Right lobe of liver (tissue), 6 donors: Measurements from ENCODE around the gene PCDHGC3. TPM values are rescaled to one million over a fixed set of nuclear protein-coding genes. Genes with fewer than 3 reads are reported as not detected.

ENCODE experiments used
- ATAC-seq, 4 donors: fragments of 200-7000 bp; cut with Tn5 transposase; one replicate each; pipeline ENCODE4 v1.9.1; 2020; ENCODE audit warnings: mild to moderate bottlenecking in 4 of 4, moderate library complexity in 4 of 4
- DNase-seq, 3 donors: peaks; one replicate each; pipeline ENCODE4 v3.0.0-alpha.2; 2020
- H3K27ac ChIP-seq, 3 donors: fragments of 200-600 bp; one replicate each; pipeline ENCODE4 v1.8.0; 2022
- H3K27me3 ChIP-seq, 2 donors: fragments of 200-600 bp; one replicate each; pipeline ENCODE4 v1.8.0; 2022
- H3K36me3 ChIP-seq, 4 donors: fragments of 200-600 bp; sonication (generic) in 1 of 4; one replicate each; pipeline versions ENCODE4 v1.5.1 to v1.8.0; 2017 to 2022; ENCODE audit warnings: control low read depth in 1 of 4
- H3K4me1 ChIP-seq, 4 donors: fragments of 200-600 bp; sonication (generic) in 1 of 4; one replicate each; pipeline versions ENCODE4 v1.5.1 to v1.8.0; 2017 to 2022; ENCODE audit warnings: control low read depth in 1 of 4
- H3K4me3 ChIP-seq, 3 donors: fragments of 200-600 bp; one replicate each; pipeline ENCODE4 v1.8.0; 2022
- H3K9me3 ChIP-seq, 4 donors: fragments of 200-600 bp; sonication (generic) in 1 of 4; one replicate each; pipeline versions ENCODE4 v1.5.1 to v1.8.0; 2017 to 2022; ENCODE audit warnings: control low read depth in 1 of 4
- CTCF ChIP-seq, 4 donors: fragments of 200-600 bp in 3 of 4; fragments of 450-650 bp in 1 of 4; IDR thresholded peaks; one replicate each; pipeline versions ENCODE4 v1.5.1 to v1.8.0; 2016 to 2022; ENCODE audit warnings: antibody characterized with exemption in 4 of 4, mild to moderate bottlenecking in 2 of 4
- POLR2A ChIP-seq: fragments of 450-650 bp; IDR thresholded peaks from one replicate; pipeline ENCODE4 v1.6.1; 2017; ENCODE audit warnings: antibody characterized with exemption, mild to moderate bottlenecking
- WGBS: methylation state at CpG from one replicate; pipeline ENCODE4 v1.1.6; 2018; ENCODE audit warnings: low coverage, low lambda C conversion rate; ENCODE audit not compliant: insufficient coverage; ENCODE audit errors: missing lambda C conversion rate; 5-methylcytosine and 5-hydroxymethylcytosine counted together
- intact Hi-C, 2 donors: fragments of 100-400 bp; cut with DNase I; formaldehyde crosslinking; loops; one replicate each; pipeline versions ENCODE4 v1.11.2 to v1.14.1; 2022
- total RNA-seq, 6 experiments: library from RNA; depleted of rRNA in 2 of 6; stranded (reverse); fragments of >200 nt in 2 of 6; fragmentation: NEBNext Ultra II Directional in 3 of 6; extraction: Animal tissue kit (Norgen Biotek cat#: 25700) in 3 of 6; gene quantifications; one replicate each; pipeline versions ENCODE4 v1.1.0 to v1.2.4, GENCODE V29; 2016 to 2023
- donor health status: DM: no; HTN: yes; CAD: no.
- donor health status: DM: no; HTN: no; CAD: no.
- donor health status: DM: no; HTN: no; CAD: no.
- donor health status: DM: no; HTN: yes; CAD: no.
- donor health status: DM: no; HTN: yes; CAD: no.

PCDHGC3 gene
- total RNA-seq, 6 experiments from 2014 or later, result 6.1 to 10.6 (median 7.6) TPM

- Histone ChIP-seq H3K4me3 (no peak overlapping the region), H3K27me3 (no peaks in the 10 kb centered on the region), H3K36me3 (no peaks in the 10 kb centered on the region), H3K4me1 (no peaks in the 10 kb centered on the region), H3K27ac (no peak overlapping the region), H3K9me3 (no peaks in the 10 kb centered on the region)
- no peak for ATAC-seq
- DNase-seq, result no peak
- intact Hi-C loops, result no loop called here
- TF ChIP-seq CTCF (IDR thresholded peaks at IDR 0.05) (no peak), POLR2A (no peak)
- WGBS, result 94% methylated on average over 2 of the region's 2 CpGs
Measured at GRCh38 chr5:141503681-141504080, 27.9 kb downstream of the PCDHGC3 start.

- Histone ChIP-seq H3K27ac (no peak overlapping the region), H3K36me3 (no peaks in the 10 kb centered on the region), H3K4me1 (no peaks in the 10 kb centered on the region), H3K9me3 (no peaks in the 10 kb centered on the region), H3K4me3 (no peak overlapping the region), H3K27me3 (no peaks in the 10 kb centered on the region)
- DNase-seq, result no peak
- no peak for TF ChIP-seq POLR2A
- no peak for TF ChIP-seq CTCF (IDR thresholded peaks at IDR 0.05)
- ATAC-seq, result no peak
- 88% methylated on average over 4 of the region's 4 CpGs for WGBS
- intact Hi-C loops, result no loop called here
Measured at GRCh38 chr5:141504216-141504615, 28.4 kb downstream of the PCDHGC3 start.

- ATAC-seq (no peak), DNase-seq (no peak)
- 98% methylated on average over 6 of the region's 8 CpGs for WGBS
- no peak for TF ChIP-seq POLR2A
- TF ChIP-seq CTCF (IDR thresholded peaks at IDR 0.05), result no peak
- H3K27ac ChIP-seq, result no peak overlapping the region
- H3K27me3 ChIP-seq, result no peaks in the 10 kb centered on the region
- no peaks in the 10 kb centered on the region for H3K36me3 ChIP-seq
- H3K4me1 ChIP-seq, result no peaks in the 10 kb centered on the region
- H3K9me3 ChIP-seq, result no peaks in the 10 kb centered on the region
- intact Hi-C loops, result no loop called here
- no peak overlapping the region for H3K4me3 ChIP-seq
Measured at GRCh38 chr5:141506381-141507155, 30.8 kb downstream of the PCDHGC3 start.

- H3K9me3 ChIP-seq, result no peaks in the 10 kb centered on the region
- peaks cover 0 to 2% (median 0%) of the 10 kb centered on the region in 4 donors for H3K4me1 ChIP-seq
- ATAC-seq, result no peak
- H3K27me3 ChIP-seq, result no peaks in the 10 kb centered on the region
- H3K4me3 ChIP-seq, result no peak overlapping the region
- no peaks in the 10 kb centered on the region for H3K36me3 ChIP-seq
- intact Hi-C loops, result no loop called here
- WGBS, result 63% methylated on average over 4 of the region's 11 CpGs
- peak overlapping the region in 1 of 3 donors; percentile 68 for H3K27ac ChIP-seq
- no peak for TF ChIP-seq CTCF (IDR thresholded peaks at IDR 0.05)
- no peak for TF ChIP-seq POLR2A
- DNase-seq, result no peak
Measured at GRCh38 chr5:141507387-141508091, 31.8 kb downstream of the PCDHGC3 start.
